Measurements from ENCODE around the gene ETFRF1. TPM values are rescaled to one million over a fixed set of nuclear protein-coding genes. Genes with fewer than 3 reads are reported as not detected.
A peak's percentile ranks its signal among the peaks of the same experiment; 100 is the strongest.

Gene ETFRF1
- total and polyA plus RNA-seq, 2 experiments from 2014 or later: 35.2 to 48.3 TPM

DNA sequence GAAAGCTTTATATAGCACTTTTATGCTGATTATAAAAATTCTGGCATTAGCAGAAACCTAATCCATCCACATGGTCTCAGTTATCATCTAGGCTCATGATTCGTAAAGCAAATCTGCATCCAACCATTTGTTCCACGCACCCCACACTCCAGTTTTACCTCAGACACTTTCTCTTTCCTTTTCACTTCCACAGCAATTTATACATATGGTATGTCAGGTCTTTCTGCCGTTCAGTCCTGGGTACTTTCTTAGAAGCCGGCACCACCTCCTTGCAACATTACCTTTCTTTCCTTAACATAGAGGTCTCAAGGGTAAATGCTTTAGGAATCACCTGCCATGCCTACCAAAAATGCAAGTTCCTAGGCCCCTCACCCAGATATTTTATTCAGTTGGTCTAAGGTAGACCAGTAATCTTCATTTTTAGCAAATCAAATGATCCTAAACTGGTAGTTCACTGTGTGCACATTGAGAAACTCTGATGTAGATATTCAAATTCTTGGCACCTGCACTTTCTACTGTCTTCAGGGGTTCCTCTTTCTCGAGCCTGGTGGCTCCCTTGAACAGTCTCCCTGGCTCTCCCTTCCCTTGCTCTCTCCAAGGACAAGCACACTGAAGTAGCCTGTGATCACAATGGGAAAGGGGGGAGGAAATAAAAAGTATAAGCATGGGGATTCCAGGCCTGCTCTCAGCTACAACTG, 58.5 kb downstream of the ETFRF1 start:
- Histone ChIP-seq H3K4me1 (ENCODE audit: insufficient read depth) (peaks cover 42% of the 10 kb centered on the region), H3K4me2 (no peak overlapping the region), H3K27ac (peak overlapping the region; percentile 65), H4K20me1 (ENCODE audit: insufficient read depth, poor library complexity, severe bottlenecking) (no peaks in the 10 kb centered on the region), H3K36me3 (replicated peaks; ENCODE audit: insufficient read depth, low read depth) (no peaks in the 10 kb centered on the region), H3K9me3 (ENCODE audit: low read depth) (no peaks in the 10 kb centered on the region), H3K79me2 (peaks cover 16% of the 10 kb centered on the region), H3K9me2 (replicated peaks; ENCODE audit: insufficient read depth) (no peaks in the 10 kb centered on the region), H2AFZ (no peak overlapping the region), H3K4me3 (no peak overlapping the region), H3K27me3 (no peaks in the 10 kb centered on the region)
- no peak for DNase-seq (ENCODE audit: low spot score)
- WGBS (ENCODE audit: low lambda C conversion rate, missing lambda C conversion rate): 83% methylated on average over 5 of the region's 5 CpGs
- no peak for TF ChIP-seq EZH2 (IDR thresholded peaks at IDR 0.05; ENCODE audit: borderline replicate concordance)
- TF ChIP-seq CTCF (IDR thresholded peaks at IDR 0.05; ENCODE audit: poor library complexity): no peak
- no peak for TF ChIP-seq EZH2phosphoT487 (IDR thresholded peaks at IDR 0.05; ENCODE audit: low read depth, severe bottlenecking, unreplicated experiment)

DNA sequence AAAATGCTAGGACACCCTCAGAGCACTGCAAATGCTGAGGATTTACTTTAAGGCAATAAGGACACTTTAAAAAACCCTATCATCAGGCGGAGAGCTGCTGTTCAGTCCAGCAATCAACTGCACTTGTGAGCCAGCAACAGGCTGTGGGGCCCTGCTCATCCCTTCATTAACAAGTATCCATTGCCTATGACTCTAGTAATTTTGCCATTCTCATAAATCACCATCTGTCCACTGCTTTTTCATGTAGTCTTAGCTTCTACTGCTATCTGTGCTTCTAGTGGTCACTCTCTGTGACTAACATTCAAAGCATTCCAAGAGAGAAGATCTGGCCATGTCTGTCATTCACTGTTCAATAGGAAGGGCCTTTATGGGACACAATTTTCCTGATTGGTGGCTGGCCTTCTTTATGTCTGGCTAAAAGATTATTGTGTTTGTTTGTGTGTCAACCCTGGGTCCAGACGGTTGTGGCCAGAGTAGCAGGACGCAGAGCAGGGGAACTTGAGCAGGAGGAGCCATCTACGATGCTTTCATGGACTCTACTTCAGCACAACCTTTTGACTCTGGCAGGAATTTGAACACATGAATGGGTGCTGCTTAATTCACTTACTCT, 59.3 kb downstream of the ETFRF1 start:
- peak overlapping the region; percentile 65 for H3K27ac ChIP-seq
- no peak for TF ChIP-seq EZH2phosphoT487 (IDR thresholded peaks at IDR 0.05; ENCODE audit: low read depth, severe bottlenecking, unreplicated experiment)
- TF ChIP-seq CTCF (IDR thresholded peaks at IDR 0.05; ENCODE audit: poor library complexity): no peak
- H3K79me2 ChIP-seq: peaks cover 8% of the 10 kb centered on the region
- H3K9me3 ChIP-seq (ENCODE audit: low read depth): no peaks in the 10 kb centered on the region
- no peak overlapping the region for H2AFZ ChIP-seq
- no peaks in the 10 kb centered on the region for H3K27me3 ChIP-seq
- no peaks in the 10 kb centered on the region for H3K36me3 ChIP-seq (replicated peaks; ENCODE audit: insufficient read depth, low read depth)
- DNase-seq (ENCODE audit: low spot score): no peak
- no peaks in the 10 kb centered on the region for H4K20me1 ChIP-seq (ENCODE audit: insufficient read depth, poor library complexity, severe bottlenecking)
- peaks cover 42% of the 10 kb centered on the region for H3K4me1 ChIP-seq (ENCODE audit: insufficient read depth)
- WGBS (ENCODE audit: low lambda C conversion rate, missing lambda C conversion rate): 58% methylated on average over 4 of the region's 4 CpGs
- H3K9me2 ChIP-seq (replicated peaks; ENCODE audit: insufficient read depth): no peaks in the 10 kb centered on the region
- H3K4me2 ChIP-seq: no peak overlapping the region
- no peak overlapping the region for H3K4me3 ChIP-seq

Other genes starting within 250 kb of the ETFRF1 start
- 72.8 and 87.1 TPM in 2 replicates for gene BCAT1, start 246.1 kb upstream of the ETFRF1 start, total RNA-seq
- gene BCAT1, start 246.1 kb upstream of the ETFRF1 start, polyA plus RNA-seq: 38.8 and 46.4 TPM in 2 replicates
- not detected in 2 replicates for gene DNAI7, start 77 bp upstream of the ETFRF1 start, total RNA-seq
- gene DNAI7, start 77 bp upstream of the ETFRF1 start, polyA plus RNA-seq: not detected in 2 replicates
- 35.7 and 43.6 TPM in 2 replicates for gene KRAS, start 55.7 kb downstream of the ETFRF1 start, total RNA-seq
- 41.0 and 42.5 TPM in 2 replicates for gene KRAS, start 55.7 kb downstream of the ETFRF1 start, polyA plus RNA-seq

Data from hepatocyte (in vitro differentiated cells).